Left renal pelvis (tissue), 4 donors: ENCODE results near the gene RNF2. TPM values are rescaled to one million over a fixed set of nuclear protein-coding genes. Genes with fewer than 3 reads are reported as not detected.
"Not testable (repeated sequence)": the region's sequence is repeated elsewhere in the genome, so short reads cannot be mapped to it uniquely, and the experiment has no call there.

Experiments used
- DNase-seq, 4 donors: peaks; one replicate each; pipeline ENCODE4 v3.0.0-alpha.2; 2013; ENCODE audit warnings: low read depth in 4 of 4, low spot score in 3 of 4
- polyA plus RNA-seq, 4 donors: library from polyadenylated mRNA; unstranded; fragments of 120-200 nt; gene quantifications; one replicate each; pipeline ENCODE4 v1.2.1, GENCODE V29; 2013; ENCODE audit not compliant: insufficient read length in 4 of 4

The RNF2 gene
- polyA plus RNA-seq, 4 donors: 47.9 to 69.9 (median 60.8) TPM

DNA sequence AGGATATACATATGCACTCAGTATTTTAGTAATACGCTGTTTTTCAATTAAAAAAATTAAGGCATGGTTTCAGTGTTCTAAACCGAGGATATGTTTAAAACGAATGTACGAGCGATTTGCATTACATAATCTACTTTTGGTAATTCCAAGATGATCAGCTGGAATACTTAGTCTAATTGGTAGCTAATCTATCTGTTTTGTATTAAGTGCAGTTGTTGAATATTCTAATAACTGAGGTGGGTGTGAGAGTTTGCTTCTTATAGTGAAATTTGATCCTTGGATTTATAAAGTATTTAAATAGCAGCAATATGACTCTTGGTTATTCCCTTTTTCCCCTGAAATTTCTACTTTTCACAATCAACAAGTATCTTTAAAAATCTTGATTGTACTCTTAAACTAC is 1.3 kb downstream of the RNF2 start:
- DNase-seq: no peak

DNA sequence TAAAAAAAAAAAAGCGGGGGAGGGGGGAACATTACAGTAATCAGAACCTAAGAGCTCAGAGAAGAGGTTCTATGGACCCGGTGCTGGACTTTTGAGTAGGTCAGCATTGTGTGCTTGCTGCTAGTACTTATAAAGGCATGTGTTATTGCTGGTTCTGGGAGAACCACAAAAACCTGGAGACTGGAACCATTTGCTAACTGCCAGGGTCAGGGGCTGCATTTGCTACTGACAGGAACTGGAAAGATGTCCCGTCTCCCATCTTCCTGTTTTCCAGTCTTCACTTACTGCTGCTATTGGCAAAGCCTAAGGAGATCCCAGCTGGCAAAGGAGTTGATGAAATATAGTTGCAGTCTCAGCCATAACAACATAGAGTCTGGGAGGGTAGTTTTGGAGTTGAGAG is 4.3 kb downstream of the RNF2 start:
- no peak for DNase-seq

DNA sequence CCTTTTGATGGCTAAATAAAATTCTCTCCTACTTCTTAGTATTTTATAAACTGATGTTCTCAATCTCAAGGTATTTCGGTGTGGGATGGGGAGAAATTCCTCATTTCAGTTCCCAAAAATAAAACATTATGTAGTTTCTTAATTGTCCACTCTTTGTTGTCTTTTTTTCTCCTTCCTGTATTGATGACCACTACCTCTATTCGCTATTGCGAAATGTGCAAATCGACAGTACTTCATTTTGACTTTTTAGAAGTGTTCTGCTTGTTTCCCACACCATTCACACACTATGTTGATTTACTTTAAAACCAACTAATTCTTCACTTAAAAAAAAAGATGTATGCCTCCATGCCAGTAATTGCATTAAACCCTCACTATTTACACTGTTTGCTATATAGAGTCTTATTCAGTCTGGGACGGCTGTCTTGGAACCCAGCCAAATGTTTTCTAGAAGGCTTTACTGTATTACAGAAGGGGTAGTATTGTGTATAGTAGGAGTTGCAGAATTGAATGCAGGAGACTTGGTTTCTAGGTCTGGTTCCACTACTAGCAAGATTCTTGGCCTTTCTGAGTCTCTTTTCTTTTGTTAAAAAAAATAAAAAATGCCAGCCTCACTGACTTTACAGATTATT is 5.6 kb downstream of the RNF2 start:
- no peak for DNase-seq

DNA sequence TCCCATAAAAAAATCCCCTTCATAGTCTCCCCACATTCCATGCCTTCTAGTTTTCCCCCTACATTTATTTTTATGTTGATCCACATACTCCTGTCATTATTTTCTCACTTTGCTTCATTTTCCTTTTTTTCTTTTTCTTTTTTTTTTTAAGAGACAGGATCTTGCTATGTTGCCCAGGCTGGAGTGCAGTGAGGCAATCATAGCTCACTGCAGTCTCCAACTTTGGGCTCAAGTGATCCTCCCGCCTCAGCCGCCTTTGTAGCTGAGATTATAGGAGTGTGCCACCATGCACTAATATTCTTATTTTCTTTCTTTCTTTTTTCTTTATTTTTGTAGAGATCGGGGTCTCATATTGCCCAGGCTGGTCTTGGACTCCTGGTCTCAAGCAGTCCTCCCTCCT is 7.8 kb downstream of the RNF2 start:
- no peak for DNase-seq

DNA sequence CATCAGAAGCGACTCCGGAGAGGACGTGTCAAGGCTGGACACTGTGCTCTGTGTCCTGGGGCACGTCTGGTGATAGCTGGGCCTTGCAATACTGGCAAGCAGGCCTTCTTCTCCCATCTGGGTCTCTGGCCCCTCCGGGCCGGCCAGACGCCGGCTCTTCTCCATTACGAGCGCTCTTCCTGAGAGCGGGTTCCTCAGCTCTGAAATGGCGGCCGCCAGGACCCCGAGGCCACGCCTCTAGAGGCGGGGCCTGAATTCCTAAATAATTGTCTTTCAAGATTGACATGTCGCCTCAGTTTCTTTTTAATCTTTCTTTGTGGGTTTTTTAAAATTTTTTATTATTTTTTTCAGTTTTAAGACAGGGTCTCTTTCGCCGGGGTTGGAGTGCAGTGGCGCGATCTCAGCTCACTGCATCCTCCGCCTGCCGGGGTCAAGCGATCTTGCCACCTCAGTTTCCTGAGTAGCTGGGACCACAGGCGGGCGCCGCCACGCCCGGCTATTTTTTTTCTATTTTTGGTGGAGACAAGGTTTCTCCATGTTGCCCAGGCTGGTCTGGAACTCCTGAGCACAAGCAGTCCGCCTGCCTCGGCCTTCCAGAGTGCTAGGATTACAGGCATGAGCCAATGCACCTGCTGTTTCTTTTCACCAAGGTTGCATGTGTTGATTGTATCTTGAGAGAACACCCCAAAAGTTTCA is 9.2 kb downstream of the RNF2 start:
- no peak for DNase-seq

DNA sequence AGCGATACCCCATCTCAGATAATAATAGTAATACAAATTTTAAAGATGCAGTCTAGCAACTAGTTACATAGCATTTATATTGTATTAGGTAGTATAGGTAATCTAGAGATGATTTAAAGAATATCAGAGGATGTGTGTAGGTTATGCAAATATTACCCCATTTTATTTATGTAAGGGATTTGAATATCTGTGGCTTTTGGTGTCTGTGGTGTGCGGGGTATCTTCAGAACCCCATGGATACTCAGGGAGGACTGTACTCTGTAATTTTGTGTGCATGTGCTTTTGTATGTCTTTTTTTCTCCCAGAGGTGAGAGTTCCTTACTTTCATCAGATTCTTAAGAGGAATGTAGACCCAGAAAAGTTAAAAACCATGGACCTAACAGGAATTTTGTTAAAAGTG is 12.8 kb downstream of the RNF2 start:
- no peak for DNase-seq

DNA sequence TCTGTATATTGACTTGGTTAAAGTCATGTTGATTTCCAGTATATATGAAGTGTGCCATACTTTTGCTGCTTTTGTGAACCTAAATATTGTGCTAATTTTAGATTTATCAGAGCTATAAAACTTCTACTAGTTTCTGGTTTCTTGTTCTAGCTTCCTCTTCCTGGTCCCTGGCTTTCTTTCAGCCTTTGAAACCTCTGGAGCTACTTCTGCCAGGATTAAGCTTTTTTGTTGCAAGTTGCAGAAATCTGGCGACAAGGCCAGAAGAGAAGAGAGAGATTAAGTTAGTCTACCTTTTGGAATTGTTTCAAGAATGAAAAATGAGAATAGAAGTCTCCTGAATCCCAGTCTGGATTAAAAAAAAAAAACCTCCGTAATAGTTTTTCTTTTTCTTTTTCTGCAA is 13.5 kb downstream of the RNF2 start:
- no peak for DNase-seq

DNA sequence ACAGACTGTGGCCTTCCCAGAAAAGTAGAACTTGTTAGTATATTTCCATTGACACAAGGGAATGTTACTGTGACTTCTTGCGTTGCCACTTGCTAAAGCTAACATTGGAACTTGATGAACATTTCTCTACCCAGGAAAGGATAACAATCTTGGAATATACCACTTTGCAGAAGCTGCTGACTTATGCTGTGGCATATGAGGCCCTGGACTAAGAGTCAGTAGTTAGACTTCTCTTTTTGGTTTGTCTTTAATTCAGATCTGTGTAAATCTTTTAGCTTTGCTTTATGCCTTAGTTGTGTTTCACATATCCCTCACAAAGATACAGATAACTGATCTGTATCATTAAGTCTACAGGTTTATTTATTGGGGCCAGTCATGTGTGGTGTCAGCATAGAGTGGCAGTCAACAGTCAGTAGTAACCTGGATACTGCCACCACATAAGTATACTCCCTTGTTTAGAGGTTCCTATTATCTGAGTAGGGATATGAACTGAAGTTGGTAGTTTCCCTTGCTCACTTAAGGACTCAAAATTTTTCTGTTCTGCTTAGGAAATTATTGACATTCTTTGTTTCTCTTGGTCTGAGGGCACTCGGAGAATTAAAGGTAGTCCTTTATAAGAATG is 14.7 kb downstream of the RNF2 start:
- no peak for DNase-seq

DNA sequence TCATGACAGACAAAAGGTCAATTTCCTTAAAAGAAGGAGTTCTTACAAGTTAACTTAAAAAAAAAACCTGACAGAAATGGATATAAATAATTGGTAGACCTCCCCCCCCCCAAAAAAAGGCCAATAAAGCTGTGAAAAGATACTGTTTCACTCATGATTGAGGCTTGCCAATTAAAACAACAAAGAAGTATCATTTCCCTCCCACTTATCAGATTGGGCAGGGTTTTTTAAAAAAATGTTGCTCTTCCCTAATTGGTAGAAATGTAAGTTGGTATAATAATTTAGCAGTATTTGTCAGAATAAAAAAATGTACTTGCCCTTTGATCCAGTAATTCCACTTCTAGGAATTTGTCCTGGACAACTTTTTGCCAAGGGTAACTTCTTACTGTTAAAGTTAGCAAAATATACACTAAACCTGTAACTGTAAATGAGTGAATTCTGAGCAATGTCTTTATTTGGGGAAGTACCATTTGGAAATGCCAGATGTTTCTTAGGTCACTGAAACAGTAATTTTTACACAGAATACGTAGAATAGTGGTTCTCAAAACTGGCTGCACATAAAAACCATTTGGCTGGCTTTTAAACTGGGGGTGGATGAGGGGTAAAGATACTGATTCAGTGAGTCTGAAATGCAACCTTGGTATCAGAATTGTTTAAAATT is 17.5 kb downstream of the RNF2 start:
- no peak for DNase-seq

DNA sequence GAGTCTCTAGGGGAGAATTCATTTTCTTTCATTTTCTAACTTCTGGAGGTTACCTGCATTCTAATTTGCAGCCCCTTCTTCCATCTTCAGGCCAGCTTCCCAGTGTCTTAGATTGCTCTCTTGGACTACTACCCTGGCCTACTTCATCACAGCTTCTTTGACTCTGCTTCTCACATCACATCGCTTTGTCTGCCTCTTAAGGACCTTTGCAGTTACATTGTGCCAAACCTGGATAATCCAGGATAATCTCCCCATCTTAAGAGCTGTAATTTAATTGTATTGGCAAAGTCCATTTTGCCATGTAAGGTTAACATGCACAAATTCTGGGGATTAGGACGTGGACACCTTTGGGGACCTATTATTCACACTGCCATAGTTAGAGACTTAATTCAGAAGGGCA is 18.4 kb downstream of the RNF2 start:
- no peak for DNase-seq

DNA sequence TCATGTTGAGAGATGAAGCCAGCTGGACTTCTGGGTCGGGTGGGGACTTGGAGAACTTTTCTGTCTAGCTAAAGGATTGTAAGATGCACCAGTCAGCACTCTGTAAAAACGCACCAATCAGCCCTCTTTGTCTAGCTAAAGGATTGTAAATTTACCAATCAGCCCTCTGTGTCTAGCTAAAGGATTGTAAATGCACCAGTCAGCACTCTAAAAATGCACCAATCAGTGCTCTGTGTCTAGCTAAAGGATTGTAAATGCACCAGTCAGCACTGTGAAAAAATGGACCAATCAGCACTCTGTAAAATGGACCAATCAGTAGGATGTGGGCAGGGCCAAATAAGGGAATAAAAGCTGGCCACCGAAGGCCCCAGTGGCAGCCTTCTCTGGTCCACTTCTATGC is 19.6 kb downstream of the RNF2 start:
- not testable (repeated sequence) for DNase-seq

DNA sequence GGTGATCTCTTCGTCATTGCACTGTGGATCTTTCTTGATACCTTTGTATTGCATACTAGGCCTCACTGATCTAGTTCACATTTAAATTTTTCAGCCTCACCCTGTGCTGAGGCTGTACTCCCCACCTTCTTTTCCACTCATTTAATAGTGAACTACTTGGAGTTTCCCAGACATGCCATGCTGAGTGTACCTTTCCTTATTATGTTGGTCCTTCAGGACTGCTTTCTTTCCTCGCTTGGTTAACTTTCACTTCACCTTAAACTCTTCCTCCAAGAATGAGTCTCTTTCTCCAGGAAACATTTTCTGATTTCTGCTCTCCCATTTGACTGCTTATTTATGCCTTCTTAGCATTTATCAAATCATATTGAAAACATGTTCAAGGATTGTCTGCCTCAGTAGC is 20.8 kb downstream of the RNF2 start:
- DNase-seq: no peak

DNA sequence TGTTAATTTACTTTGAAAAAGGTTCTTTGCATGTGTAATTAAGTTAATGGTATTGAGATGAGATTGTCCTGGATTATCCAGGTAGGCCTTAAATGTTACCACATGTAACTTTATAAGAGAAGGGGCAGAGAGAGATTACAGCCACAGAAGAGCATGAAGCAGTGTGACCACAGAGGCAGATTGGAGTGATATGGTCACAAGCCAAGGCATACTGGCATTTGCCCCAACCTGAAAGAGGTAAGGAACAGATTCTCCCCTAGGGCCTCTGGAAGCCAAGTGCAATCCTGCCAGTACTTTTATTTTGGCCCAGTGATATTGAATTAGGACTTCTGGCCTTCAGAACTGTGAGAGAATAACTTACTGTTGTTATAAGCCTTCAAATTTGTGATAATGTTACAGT is 23.0 kb downstream of the RNF2 start:
- no peak for DNase-seq

DNA sequence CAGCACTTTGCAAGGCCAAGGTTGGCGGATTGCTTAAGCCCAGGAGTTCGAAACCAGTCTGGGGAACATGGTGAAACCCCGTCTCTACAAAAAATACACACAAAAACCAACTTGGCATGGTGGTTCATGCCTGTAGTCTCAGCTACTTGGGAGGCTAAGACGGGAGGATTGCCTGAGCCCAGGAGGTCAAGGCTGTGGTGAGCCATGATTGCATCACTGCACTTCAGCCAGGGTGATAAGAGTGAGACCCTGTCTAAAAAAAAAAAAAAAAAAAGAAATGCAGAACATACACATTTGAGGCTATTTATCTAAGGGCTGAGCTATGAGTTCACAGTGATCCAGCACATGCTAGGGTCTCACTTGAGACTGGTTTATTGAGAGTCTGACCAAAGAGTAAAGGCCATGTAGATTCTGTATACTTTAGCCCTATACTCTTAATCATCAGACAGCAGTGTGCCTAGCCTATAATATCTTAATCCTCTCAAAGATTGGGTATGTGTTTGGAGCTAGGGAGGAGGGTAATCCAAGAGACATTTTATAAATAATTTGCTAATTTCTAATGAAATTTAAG is 23.9 kb downstream of the RNF2 start:
- no peak for DNase-seq

DNA sequence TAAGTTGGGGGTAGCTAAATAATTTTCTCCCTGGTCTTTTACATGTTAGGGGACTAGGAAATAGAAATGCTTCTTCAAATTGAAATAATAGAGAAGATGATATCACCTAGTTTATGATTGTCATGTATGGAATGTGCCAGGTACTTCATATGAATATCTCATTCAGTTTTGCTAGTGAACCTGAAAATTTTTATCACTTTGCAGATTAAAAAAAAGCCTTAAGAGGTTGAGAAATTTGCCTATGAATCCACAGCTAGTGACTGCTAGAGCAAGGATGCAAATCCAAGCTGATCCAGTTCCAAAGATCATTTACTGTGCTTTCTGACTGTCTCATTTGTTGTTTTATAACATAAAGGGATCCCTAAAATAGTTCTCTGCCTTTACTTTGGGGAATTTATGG is 24.7 kb downstream of the RNF2 start:
- DNase-seq: no peak

DNA sequence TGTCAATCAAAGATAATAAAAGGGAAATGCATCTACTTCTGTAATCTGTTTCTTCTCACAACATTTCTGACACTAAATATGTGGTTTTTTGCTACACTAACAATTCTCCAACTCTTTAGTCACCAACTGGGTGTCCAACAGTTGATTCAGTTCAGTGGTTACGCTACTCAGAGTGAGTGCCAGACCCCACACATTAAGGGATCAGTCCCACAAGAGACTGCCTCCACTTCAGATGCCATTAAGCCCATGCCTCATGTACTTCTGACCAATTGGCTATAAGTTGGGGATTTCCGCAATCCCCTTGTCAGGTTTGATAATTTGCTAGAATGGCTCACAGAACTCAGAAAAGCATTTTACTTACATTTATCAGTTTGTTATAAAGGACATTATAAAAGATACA is 28.4 kb downstream of the RNF2 start:
- no peak for DNase-seq

DNA sequence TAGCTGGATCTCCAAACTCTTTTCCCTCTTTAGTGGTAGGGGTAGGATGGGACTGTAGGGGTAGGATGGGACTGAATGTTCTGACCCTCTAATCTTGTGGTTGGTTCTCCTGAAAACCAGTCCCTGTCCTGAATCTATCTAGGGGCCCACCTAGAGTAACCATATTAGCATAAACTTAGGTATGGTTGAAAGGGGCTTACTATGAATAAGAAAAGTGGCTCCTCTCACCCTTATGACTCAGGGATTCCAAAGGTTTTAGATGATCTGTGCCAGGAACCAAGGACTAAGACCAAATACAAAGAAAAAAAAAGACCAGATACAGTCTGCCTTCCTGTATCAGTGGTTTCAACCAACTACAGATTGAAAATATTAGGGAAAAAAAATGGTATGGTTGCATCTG is 28.9 kb downstream of the RNF2 start:
- no peak for DNase-seq

DNA sequence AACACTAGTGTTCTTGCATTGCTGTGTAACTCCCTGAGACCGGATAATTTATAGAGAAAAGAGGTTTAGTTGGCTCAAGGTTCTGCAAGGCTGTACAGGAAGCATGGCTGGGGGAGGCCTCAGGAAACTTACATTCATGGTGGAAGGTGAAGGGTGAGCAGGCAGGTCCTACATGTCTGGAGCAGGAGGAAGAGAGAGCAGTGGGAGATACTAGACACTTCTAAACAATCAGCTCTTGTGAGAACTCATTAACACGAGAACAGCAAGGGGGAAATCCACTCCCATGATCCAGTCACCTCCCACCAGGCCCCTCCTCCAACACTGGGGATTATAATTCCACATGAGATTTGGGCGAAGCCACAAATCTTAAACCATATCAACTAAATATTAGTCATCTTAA is 30.1 kb downstream of the RNF2 start:
- no peak for DNase-seq

DNA sequence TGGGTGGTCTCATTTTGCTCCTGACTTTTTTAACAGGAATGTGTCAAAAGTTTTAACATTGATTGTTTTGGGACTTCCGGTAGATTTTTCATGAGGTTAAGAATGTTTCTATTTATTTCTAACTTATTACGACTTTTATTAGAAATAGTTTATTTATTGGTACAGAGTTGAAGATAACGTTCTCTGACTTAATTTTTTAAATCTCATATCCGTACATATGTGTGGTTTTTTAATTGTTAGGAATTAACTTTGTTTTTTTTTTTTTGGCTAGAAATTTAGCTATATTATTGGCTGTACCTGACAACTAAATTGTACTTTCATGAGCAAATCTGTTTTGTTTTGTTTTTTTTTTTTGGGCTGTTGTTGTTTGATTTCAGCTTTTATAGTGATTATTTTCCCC is 32.0 kb downstream of the RNF2 start:
- DNase-seq: no peak

DNA sequence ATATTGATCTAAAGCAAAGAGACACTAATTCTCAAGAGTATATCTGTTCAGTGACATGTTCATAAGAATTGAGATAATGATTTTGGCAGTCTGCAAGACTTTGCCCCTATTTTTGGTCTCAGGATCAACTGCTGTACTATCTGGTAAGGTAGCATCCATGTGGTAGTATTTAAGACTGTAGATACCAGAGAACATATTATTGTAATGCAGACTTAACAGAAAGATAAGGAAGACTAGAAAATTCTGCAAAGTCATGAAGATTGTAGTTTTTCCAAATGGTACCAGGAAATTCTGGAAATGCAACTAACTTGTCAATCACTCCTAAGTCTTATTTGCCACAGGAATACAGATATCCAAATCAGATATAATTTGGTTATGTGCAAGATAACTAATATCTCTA is 35.1 kb downstream of the RNF2 start:
- no peak for DNase-seq

DNA sequence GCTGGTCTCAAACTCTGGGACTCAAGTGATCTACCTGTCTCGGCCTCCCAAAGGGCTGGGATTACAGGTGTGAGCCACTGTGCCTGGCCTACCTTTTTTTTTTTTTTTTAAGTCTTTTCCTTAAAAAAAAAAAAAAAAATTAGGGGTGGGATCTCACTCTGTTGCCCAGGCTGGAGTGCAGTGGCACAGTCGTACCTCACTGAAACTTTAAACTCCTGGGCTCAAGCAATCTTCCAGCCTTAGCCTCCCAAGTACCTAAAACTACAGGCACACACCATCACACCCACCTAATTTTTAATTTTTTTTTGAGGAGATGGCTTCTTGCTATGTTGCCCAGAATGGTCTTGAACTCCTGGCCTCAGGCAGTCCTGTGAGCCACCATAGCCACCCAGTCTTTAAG is 38.5 kb downstream of the RNF2 start:
- DNase-seq: no peak

DNA sequence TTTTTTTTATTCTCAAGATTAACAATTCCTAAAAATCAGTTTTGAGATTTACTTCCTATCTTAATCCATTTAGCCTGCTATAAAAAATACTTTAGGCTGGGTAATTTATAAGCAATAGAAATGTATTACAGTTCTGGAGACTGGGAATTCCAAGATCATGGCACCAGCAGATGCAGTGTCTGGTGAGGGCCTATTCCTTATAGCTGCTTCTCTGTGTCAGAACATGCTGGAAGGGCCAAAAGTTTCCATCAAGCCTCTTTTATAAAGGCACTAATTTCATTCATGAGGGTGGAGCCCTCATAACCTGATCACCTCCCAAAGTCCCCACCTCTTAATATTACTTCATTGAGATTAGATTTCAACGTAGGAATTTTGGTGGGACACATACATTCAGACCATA is 41.7 kb downstream of the RNF2 start:
- no peak for DNase-seq
